LNCAP (cell line): ENCODE results near the gene ZNF483.

Source experiments
- TF ChIP-seq, protein P1 (sequence below): fragments of 450-650 bp; IDR thresholded peaks from 2 replicates; pipeline ENCODE4 v1.5.1; 2017; ENCODE audit warnings: mild to moderate bottlenecking

ZNF483 gene

DNA sequence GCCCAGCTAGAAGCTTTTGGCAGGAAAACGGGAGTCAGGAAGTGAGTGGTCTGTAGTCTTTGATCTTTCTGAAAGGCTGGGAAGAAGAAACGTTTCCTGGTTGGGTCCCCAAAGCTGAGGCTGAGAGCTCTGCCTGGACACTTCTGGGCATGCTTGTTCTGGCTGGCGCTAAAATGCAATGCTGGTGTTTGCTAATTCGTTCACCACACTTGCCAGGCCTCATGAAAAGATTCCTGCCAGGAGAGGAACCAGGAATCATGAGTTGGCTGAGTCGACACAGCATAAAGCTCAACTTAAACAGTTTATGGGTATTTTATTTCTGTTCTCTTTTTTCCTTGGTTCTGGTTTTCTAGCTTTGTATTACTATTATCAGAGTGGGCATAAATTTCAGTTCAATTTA, 85.2 kb downstream of the ZNF483 start:
- TF ChIP-seq, protein P1, sequence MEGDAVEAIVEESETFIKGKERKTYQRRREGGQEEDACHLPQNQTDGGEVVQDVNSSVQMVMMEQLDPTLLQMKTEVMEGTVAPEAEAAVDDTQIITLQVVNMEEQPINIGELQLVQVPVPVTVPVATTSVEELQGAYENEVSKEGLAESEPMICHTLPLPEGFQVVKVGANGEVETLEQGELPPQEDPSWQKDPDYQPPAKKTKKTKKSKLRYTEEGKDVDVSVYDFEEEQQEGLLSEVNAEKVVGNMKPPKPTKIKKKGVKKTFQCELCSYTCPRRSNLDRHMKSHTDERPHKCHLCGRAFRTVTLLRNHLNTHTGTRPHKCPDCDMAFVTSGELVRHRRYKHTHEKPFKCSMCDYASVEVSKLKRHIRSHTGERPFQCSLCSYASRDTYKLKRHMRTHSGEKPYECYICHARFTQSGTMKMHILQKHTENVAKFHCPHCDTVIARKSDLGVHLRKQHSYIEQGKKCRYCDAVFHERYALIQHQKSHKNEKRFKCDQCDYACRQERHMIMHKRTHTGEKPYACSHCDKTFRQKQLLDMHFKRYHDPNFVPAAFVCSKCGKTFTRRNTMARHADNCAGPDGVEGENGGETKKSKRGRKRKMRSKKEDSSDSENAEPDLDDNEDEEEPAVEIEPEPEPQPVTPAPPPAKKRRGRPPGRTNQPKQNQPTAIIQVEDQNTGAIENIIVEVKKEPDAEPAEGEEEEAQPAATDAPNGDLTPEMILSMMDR = no peak

- TF ChIP-seq, protein P1 = no peak
Observed at GRCh38 chr9:111610845-111611244, 85.9 kb downstream of the ZNF483 start.

- TF ChIP-seq, protein P1 = no peak
Observed at GRCh38 chr9:111613436-111614040, 88.6 kb downstream of the ZNF483 start.

- TF ChIP-seq, protein P1 = no peak
Observed at GRCh38 chr9:111615928-111616327, 90.9 kb downstream of the ZNF483 start.

GRCh38 chr9:111621895-111622480, 97.0 kb downstream of the ZNF483 start:
- TF ChIP-seq, protein P1 = peak; percentile 76

GRCh38 chr9:111622626-111623025, 97.6 kb downstream of the ZNF483 start:
- TF ChIP-seq, protein P1 = no peak
